ENCODE data around the gene ABHD17C. TPM values are rescaled to one million over a fixed set of nuclear protein-coding genes. Genes with fewer than 3 reads are reported as not detected.

Gene ABHD17C
- total RNA-seq, 4 donors from 2014 or later: 18.7 to 37.1 (median 27.1) TPM

- intact Hi-C loops (cut with DNase I): no loop called here
- DNase-seq: no peak
- TF ChIP-seq POLR2A (IDR thresholded peaks at IDR 0.05): no peak
- TF ChIP-seq, protein P1, sequence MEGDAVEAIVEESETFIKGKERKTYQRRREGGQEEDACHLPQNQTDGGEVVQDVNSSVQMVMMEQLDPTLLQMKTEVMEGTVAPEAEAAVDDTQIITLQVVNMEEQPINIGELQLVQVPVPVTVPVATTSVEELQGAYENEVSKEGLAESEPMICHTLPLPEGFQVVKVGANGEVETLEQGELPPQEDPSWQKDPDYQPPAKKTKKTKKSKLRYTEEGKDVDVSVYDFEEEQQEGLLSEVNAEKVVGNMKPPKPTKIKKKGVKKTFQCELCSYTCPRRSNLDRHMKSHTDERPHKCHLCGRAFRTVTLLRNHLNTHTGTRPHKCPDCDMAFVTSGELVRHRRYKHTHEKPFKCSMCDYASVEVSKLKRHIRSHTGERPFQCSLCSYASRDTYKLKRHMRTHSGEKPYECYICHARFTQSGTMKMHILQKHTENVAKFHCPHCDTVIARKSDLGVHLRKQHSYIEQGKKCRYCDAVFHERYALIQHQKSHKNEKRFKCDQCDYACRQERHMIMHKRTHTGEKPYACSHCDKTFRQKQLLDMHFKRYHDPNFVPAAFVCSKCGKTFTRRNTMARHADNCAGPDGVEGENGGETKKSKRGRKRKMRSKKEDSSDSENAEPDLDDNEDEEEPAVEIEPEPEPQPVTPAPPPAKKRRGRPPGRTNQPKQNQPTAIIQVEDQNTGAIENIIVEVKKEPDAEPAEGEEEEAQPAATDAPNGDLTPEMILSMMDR (IDR thresholded peaks at IDR 0.05): no peak
- WGBS, 2 donors: 36 to 41% methylated on average over 8 to 9 of the region's 10 CpGs
- H3K4me3 ChIP-seq: no peak overlapping the region
- peaks cover 4 to 22% (median 6%) of the 10 kb centered on the region in 3 donors for H3K4me1 ChIP-seq
- no peaks in the 10 kb centered on the region for H3K36me3 ChIP-seq
- H3K9me3 ChIP-seq: no peaks in the 10 kb centered on the region
- H3K27me3 ChIP-seq: no peaks in the 10 kb centered on the region
- H3K27ac ChIP-seq: peak overlapping the region in 1 of 4 donors; percentile 49
Observed at GRCh38 chr15:80804970-80805495, 109.9 kb downstream of the ABHD17C start.

Small RNAs within 50 kb of the gene (small RNA-seq; reads per million reads assigned to genes)
- gene RNU6-380P: 0 reads per million in 4 donors

Other genes starting within 250 kb of the ABHD17C start
- gene CEMIP, start 84.1 kb downstream of the ABHD17C start, total RNA-seq: 10 to 100 TPM in 1 of 4 donors, 1 to 10 TPM in 3; 2.8 to 13.5 (median 7.6) TPM